ENCODE measurements around the gene SLC22A5.

GRCh38 chr5:132417461-132417860 is 48.0 kb downstream of the SLC22A5 start:
- TF ChIP-seq CTCF (IDR thresholded peaks at IDR 0.05; ENCODE audit: low read length) (no peak), EZH2 (IDR thresholded peaks at IDR 0.05; ENCODE audit: borderline replicate concordance, low read length) (no peak)

Data from OCI-LY1 (cell line).